WTC11 (cell line): Measurements from ENCODE around the gene LPIN3. TPM values are rescaled to one million over a fixed set of nuclear protein-coding genes. Genes with fewer than 3 reads are reported as not detected.

Source experiments
- ATAC-seq: fragments of 200-7000 bp; cut with Tn5 transposase; 2 replicates; pipeline ENCODE4 v1.10.0; 2021; ENCODE audit warnings: mild to moderate bottlenecking, moderate library complexity
- CTCF ChIA-PET: fragments of 300-600 bp; sonication (Branson Sonifier 250); formaldehyde crosslinking; loops from one replicate; lab custom pipeline; 2021; ENCODE audit warnings: antibody characterized with exemption; lab: Charles Lee
- POLR2A ChIA-PET: fragments of 350-600 bp; sonication (Branson Sonifier 250); formaldehyde crosslinking; loops from one replicate; lab custom pipeline; 2021; ENCODE audit warnings: antibody characterized with exemption; lab: Charles Lee
- DNase-seq: peaks from one replicate; pipeline ENCODE4 v3.0.0; 2021; ENCODE audit warnings: low spot score
- H3K27ac Mint-ChIP-seq: 2 replicates; pipeline ENCODE4 v1.8.0; 2021; ENCODE audit warnings: mixed read lengths
- H3K27me3 Mint-ChIP-seq: 2 replicates; pipeline ENCODE4 v1.8.0; 2021; ENCODE audit warnings: low read depth, mild to moderate bottlenecking, moderate library complexity, mixed read lengths
- H3K36me3 Mint-ChIP-seq: 2 replicates; pipeline ENCODE4 v1.8.0; 2021; ENCODE audit warnings: mixed read lengths
- H3K4me1 Mint-ChIP-seq: 2 replicates; pipeline ENCODE4 v1.8.0; 2022; ENCODE audit warnings: mixed read lengths
- H3K4me3 Mint-ChIP-seq: 2 replicates; pipeline ENCODE4 v1.8.0; 2021; ENCODE audit warnings: mild to moderate bottlenecking, moderate library complexity, mixed read lengths
- H3K9me3 Mint-ChIP-seq: 2 replicates; pipeline ENCODE4 v1.8.0; 2021; ENCODE audit warnings: mixed read lengths
- CREM ChIP-seq: sonication (generic); formaldehyde crosslinking; IDR thresholded peaks from 2 replicates; pipeline ENCODE4 v1.8.1; 2022; ENCODE audit warnings: mild to moderate bottlenecking, missing genetic modification reagents, moderate library complexity
- CTCF ChIP-seq: fragments of 200-600 bp; IDR thresholded peaks from 2 replicates; pipeline ENCODE4 v1.8.0; 2022; ENCODE audit warnings: antibody characterized with exemption
- E2F1 ChIP-seq: sonication (generic); formaldehyde crosslinking; IDR thresholded peaks from 2 replicates; pipeline ENCODE4 v1.8.0; 2022; ENCODE audit warnings: mild to moderate bottlenecking, missing genetic modification reagents
- E2F4 ChIP-seq: sonication (generic); formaldehyde crosslinking; IDR thresholded peaks from 2 replicates; pipeline ENCODE4 v1.8.1; 2022; ENCODE audit warnings: low read depth, mild to moderate bottlenecking, moderate library complexity, missing genetic modification reagents, borderline replicate concordance
- EMX1 ChIP-seq: fragments of 250-450 bp; sonication (Bioruptor Pico); IDR thresholded peaks from 2 replicates; pipeline ENCODE4 v1.8.0; 2021; ENCODE audit warnings: mild to moderate bottlenecking
- HMGA2 ChIP-seq: fragments of 250-450 bp; sonication (Bioruptor Pico); IDR thresholded peaks from 2 replicates; pipeline ENCODE4 v1.4.0; 2021; ENCODE audit warnings: mild to moderate bottlenecking, moderate library complexity
- NR1H2 ChIP-seq: sonication (generic); formaldehyde crosslinking; IDR thresholded peaks from 2 replicates; pipeline ENCODE4 v1.9.0; 2021; ENCODE audit warnings: mild to moderate bottlenecking, moderate library complexity, missing genetic modification reagents
- SOX15 ChIP-seq: fragments of 250-450 bp; sonication (Bioruptor Pico); IDR thresholded peaks from 2 replicates; pipeline ENCODE4 v1.9.0; 2021; ENCODE audit warnings: mild to moderate bottlenecking
- SP1 ChIP-seq: sonication (generic); formaldehyde crosslinking; conservative IDR thresholded peaks from 2 replicates; pipeline ENCODE4 v1.8.1; 2022; ENCODE audit warnings: missing genetic modification reagents
- STAT6 ChIP-seq: sonication (generic); formaldehyde crosslinking; conservative IDR thresholded peaks from 2 replicates; pipeline ENCODE4 v1.8.1; 2023; ENCODE audit warnings: mild to moderate bottlenecking, low read depth, missing genetic modification reagents, moderate library complexity
- TCF7 ChIP-seq: sonication (generic); formaldehyde crosslinking; IDR thresholded peaks from 2 replicates; pipeline ENCODE4 v1.8.0; 2022; ENCODE audit warnings: mild to moderate bottlenecking, low read depth, missing genetic modification reagents, moderate library complexity
- TEAD4 ChIP-seq: sonication (generic); formaldehyde crosslinking; IDR thresholded peaks from 2 replicates; pipeline ENCODE4 v1.8.0; 2022; ENCODE audit warnings: mild to moderate bottlenecking, missing genetic modification reagents
- ZNF121 ChIP-seq: sonication (generic); formaldehyde crosslinking; IDR thresholded peaks from 2 replicates; pipeline ENCODE4 v1.8.0; 2023; ENCODE audit warnings: missing genetic modification reagents
- ZNF219 ChIP-seq: sonication (generic); formaldehyde crosslinking; IDR thresholded peaks from 2 replicates; pipeline ENCODE4 v1.8.0; 2023; ENCODE audit warnings: missing genetic modification reagents, mild to moderate bottlenecking, borderline replicate concordance
- ZSCAN18 ChIP-seq: fragments of 250-450 bp; sonication (Bioruptor Pico); IDR thresholded peaks from 2 replicates; pipeline ENCODE4 v2.1.2; 2022; ENCODE audit warnings: mild to moderate bottlenecking, moderate library complexity
- total RNA-seq: library from RNA; stranded (reverse); gene quantifications from 3 replicates; pipeline ENCODE4 v1.2.3, GENCODE V29; 2021

LPIN3 gene
- total RNA-seq, 1 experiment from 2014 or later, result 7.9 TPM

- Mint-ChIP-seq H3K4me3 (no peak overlapping the region), H3K4me1 (peaks cover 24% of the 10 kb centered on the region), H3K9me3 (no peaks in the 10 kb centered on the region), H3K27ac (no peak overlapping the region), H3K27me3 (no peaks in the 10 kb centered on the region), H3K36me3 (no peaks in the 10 kb centered on the region)
- ChIA-PET POLR2A (no interaction called here), CTCF (interaction anchor here (1.1 to 2.0 kb wide), 2 partner anchors 35 to 55 kb away, joined by 3 to 4 read pairs; no protein-coding TSS in a partner anchor)
- no peak for DNase-seq
- no peak for TF ChIP-seq E2F1 (CRISPR knock-in tag)
- no peak for TF ChIP-seq CREM
- TF ChIP-seq SOX15 (CRISPR knock-in tag), result no peak
- TF ChIP-seq HMGA2 (CRISPR knock-in tag), result no peak
- no peak for TF ChIP-seq CTCF
- ATAC-seq, result no peak
Measured at GRCh38 chr20:41304424-41305079, 36.1 kb upstream of the LPIN3 start.

- Mint-ChIP-seq H3K9me3 (no peaks in the 10 kb centered on the region), H3K4me3 (no peak overlapping the region)
- no peak for DNase-seq
- no peak for TF ChIP-seq NR1H2 (CRISPR knock-in tag)
- TF ChIP-seq TEAD4, result no peak
- TF ChIP-seq TCF7 (CRISPR knock-in tag), result no peak
- TF ChIP-seq SOX15 (CRISPR knock-in tag), result no peak
- no peak for TF ChIP-seq ZSCAN18 (CRISPR knock-in tag)
- TF ChIP-seq ZNF219 (CRISPR knock-in tag), result no peak
- TF ChIP-seq STAT6 (CRISPR knock-in tag), result no peak
- TF ChIP-seq SP1, result no peak
- no peak for TF ChIP-seq ZNF121 (CRISPR knock-in tag)
- TF ChIP-seq EMX1 (CRISPR knock-in tag), result no peak
- no peak for TF ChIP-seq E2F4 (CRISPR knock-in tag)
- TF ChIP-seq, all 79 proteins: peak for 0
- Mint-ChIP-seq H3K4me1 (peaks cover 15% of the 10 kb centered on the region), H3K36me3 (no peaks in the 10 kb centered on the region), H3K27me3 (no peaks in the 10 kb centered on the region), H3K27ac (no peak overlapping the region)
- no peak for ATAC-seq
- CTCF ChIA-PET, result interaction anchor here (0.7 kb wide), 1 partner anchor 33 kb away, joined by 3 read pairs; no protein-coding TSS in a partner anchor
- POLR2A ChIA-PET, result no interaction called here
Measured at GRCh38 chr20:41306061-41306727, 34.4 kb upstream of the LPIN3 start.
